SK-N-SH treated with all-trans-retinoic acid at 6 μM for 48 hours (cell line): Measurements from ENCODE around the gene BMP8B.

Source experiments
- ARNTL ChIP-seq: fragments of 450-650 bp; formaldehyde crosslinking; IDR thresholded peaks from 2 replicates; pipeline ENCODE4 v1.5.0; 2020; ENCODE audit warnings: low read depth, mild to moderate bottlenecking, moderate library complexity, borderline replicate concordance
- ESRRG ChIP-seq: fragments of 250-450 bp; sonication (Bioruptor Pico); IDR thresholded peaks from 2 replicates; pipeline ENCODE4 v1.6.1; 2021; ENCODE audit warnings: mild to moderate bottlenecking
- SNAI2 ChIP-seq: fragments of 250-450 bp; sonication (Bioruptor Pico); IDR thresholded peaks from 2 replicates; pipeline ENCODE4 v1.5.0; 2020; ENCODE audit warnings: mild to moderate bottlenecking, moderate library complexity
- ZFP3 ChIP-seq: fragments of 250-450 bp; sonication (Bioruptor Pico); IDR thresholded peaks from 2 replicates; pipeline ENCODE4 v1.5.0; 2020; ENCODE audit warnings: mild to moderate bottlenecking, moderate library complexity
- TF ChIP-seq, protein P1 (sequence below): fragments of 250-450 bp; sonication (Bioruptor Pico); IDR thresholded peaks from 2 replicates; pipeline ENCODE4 v1.8.0; 2020; ENCODE audit warnings: mild to moderate bottlenecking, moderate library complexity, borderline replicate concordance
- TF ChIP-seq, protein P2 (sequence below): fragments of 250-450 bp; sonication (Bioruptor Pico); IDR thresholded peaks from 2 replicates; pipeline ENCODE4 v1.5.0; 2020; ENCODE audit warnings: mild to moderate bottlenecking, moderate library complexity
- TF ChIP-seq, protein P3 (sequence below): fragments of 250-450 bp; sonication (Bioruptor Pico); IDR thresholded peaks from 2 replicates; pipeline ENCODE4 v1.5.1; 2020; ENCODE audit warnings: low read depth, mild to moderate bottlenecking, moderate library complexity
- TF ChIP-seq, protein P4 (sequence below): fragments of 250-450 bp; sonication (Bioruptor Pico); IDR thresholded peaks from 2 replicates; pipeline ENCODE4 v1.8.0; 2021; ENCODE audit warnings: low read depth, mild to moderate bottlenecking, moderate library complexity, borderline replicate concordance

DNA sequence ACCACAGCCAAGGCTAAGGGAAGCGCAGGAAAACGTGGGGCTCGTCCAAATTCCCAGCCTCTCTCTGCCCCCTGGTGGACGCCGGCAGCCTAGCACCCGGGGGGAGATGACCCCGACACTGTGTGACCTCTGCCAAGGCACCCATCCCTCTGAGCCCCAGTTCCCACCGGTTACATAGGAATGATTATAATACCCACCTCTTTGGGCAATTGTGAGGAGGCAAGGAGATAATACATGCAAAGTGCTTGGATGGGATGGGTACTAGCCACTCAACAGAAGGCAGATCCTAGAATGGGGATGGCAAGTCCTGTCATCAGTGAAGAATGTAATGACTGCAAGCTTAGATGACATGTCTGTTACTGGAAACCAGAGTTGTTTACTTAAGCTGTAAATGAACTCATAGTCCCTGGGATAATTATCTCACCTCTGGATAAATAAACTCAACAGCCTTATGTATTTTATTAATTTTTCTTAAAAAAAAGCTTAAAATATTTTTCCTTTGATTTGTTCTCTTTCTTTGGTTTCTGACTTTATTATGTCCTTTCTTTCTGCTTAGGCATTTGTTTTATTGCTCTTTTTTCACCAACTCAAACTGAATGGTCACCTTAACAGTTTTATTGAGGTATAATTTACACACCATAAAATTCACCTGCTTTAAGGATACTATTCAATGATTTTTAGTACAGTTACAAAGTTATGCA lies 11.3 kb upstream of the BMP8B start:
- TF ChIP-seq ESRRG (CRISPR knock-in tag) (no peak), ARNTL (CRISPR knock-in tag) (no peak), ZFP3 (no peak), SNAI2 (CRISPR knock-in tag) (no peak)
- TF ChIP-seq, protein P1, sequence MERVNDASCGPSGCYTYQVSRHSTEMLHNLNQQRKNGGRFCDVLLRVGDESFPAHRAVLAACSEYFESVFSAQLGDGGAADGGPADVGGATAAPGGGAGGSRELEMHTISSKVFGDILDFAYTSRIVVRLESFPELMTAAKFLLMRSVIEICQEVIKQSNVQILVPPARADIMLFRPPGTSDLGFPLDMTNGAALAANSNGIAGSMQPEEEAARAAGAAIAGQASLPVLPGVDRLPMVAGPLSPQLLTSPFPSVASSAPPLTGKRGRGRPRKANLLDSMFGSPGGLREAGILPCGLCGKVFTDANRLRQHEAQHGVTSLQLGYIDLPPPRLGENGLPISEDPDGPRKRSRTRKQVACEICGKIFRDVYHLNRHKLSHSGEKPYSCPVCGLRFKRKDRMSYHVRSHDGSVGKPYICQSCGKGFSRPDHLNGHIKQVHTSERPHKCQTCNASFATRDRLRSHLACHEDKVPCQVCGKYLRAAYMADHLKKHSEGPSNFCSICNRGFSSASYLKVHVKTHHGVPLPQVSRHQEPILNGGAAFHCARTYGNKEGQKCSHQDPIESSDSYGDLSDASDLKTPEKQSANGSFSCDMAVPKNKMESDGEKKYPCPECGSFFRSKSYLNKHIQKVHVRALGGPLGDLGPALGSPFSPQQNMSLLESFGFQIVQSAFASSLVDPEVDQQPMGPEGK, result no peak
- TF ChIP-seq, protein P2, sequence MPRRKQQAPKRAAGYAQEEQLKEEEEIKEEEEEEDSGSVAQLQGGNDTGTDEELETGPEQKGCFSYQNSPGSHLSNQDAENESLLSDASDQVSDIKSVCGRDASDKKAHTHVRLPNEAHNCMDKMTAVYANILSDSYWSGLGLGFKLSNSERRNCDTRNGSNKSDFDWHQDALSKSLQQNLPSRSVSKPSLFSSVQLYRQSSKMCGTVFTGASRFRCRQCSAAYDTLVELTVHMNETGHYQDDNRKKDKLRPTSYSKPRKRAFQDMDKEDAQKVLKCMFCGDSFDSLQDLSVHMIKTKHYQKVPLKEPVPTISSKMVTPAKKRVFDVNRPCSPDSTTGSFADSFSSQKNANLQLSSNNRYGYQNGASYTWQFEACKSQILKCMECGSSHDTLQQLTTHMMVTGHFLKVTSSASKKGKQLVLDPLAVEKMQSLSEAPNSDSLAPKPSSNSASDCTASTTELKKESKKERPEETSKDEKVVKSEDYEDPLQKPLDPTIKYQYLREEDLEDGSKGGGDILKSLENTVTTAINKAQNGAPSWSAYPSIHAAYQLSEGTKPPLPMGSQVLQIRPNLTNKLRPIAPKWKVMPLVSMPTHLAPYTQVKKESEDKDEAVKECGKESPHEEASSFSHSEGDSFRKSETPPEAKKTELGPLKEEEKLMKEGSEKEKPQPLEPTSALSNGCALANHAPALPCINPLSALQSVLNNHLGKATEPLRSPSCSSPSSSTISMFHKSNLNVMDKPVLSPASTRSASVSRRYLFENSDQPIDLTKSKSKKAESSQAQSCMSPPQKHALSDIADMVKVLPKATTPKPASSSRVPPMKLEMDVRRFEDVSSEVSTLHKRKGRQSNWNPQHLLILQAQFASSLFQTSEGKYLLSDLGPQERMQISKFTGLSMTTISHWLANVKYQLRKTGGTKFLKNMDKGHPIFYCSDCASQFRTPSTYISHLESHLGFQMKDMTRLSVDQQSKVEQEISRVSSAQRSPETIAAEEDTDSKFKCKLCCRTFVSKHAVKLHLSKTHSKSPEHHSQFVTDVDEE, result no peak
- TF ChIP-seq, protein P3, sequence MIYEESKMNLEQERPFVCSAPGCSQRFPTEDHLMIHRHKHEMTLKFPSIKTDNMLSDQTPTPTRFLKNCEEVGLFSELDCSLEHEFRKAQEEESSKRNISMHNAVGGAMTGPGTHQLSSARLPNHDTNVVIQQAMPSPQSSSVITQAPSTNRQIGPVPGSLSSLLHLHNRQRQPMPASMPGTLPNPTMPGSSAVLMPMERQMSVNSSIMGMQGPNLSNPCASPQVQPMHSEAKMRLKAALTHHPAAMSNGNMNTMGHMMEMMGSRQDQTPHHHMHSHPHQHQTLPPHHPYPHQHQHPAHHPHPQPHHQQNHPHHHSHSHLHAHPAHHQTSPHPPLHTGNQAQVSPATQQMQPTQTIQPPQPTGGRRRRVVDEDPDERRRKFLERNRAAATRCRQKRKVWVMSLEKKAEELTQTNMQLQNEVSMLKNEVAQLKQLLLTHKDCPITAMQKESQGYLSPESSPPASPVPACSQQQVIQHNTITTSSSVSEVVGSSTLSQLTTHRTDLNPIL (CRISPR knock-in tag), result no peak
- TF ChIP-seq, protein P4, sequence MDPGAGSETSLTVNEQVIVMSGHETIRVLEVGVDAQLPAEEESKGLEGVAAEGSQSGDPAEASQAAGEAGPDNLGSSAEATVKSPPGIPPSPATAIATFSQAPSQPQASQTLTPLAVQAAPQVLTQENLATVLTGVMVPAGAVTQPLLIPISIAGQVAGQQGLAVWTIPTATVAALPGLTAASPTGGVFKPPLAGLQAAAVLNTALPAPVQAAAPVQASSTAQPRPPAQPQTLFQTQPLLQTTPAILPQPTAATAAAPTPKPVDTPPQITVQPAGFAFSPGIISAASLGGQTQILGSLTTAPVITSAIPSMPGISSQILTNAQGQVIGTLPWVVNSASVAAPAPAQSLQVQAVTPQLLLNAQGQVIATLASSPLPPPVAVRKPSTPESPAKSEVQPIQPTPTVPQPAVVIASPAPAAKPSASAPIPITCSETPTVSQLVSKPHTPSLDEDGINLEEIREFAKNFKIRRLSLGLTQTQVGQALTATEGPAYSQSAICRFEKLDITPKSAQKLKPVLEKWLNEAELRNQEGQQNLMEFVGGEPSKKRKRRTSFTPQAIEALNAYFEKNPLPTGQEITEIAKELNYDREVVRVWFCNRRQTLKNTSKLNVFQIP (CRISPR knock-in tag), result no peak
